Effector memory CD4-positive, alpha-beta T cell (primary cell): Measurements from ENCODE around the gene MTR.

ENCODE experiments used
- DNase-seq, 3 donors: peaks; one replicate each; pipeline ENCODE4 v3.0.0-alpha.2; 2020
- H3K27ac ChIP-seq: 2 replicates; pipeline ENCODE4 v1.7.0; 2013; ENCODE audit warnings: mild to moderate bottlenecking, low read length, moderate library complexity; ENCODE audit not compliant: insufficient read depth, poor library complexity, severe bottlenecking
- H3K27me3 ChIP-seq: replicated peaks from 2 replicates; pipeline ENCODE4 v1.7.0; 2013; ENCODE audit warnings: mild to moderate bottlenecking, low read length; ENCODE audit not compliant: insufficient read depth, control insufficient read depth, poor library complexity, severe bottlenecking
- H3K36me3 ChIP-seq: 2 replicates; pipeline ENCODE4 v1.7.0; 2013; ENCODE audit warnings: mild to moderate bottlenecking, low read length, moderate library complexity; ENCODE audit not compliant: control insufficient read depth, insufficient read depth
- H3K4me1 ChIP-seq: 2 replicates; pipeline ENCODE4 v1.7.0; 2013; ENCODE audit warnings: low read length, mild to moderate bottlenecking; ENCODE audit not compliant: control insufficient read depth, insufficient read depth, poor library complexity, severe bottlenecking
- H3K4me3 ChIP-seq: 2 replicates; pipeline ENCODE4 v1.7.0; 2013; ENCODE audit warnings: low read length, low read depth, mild to moderate bottlenecking; ENCODE audit not compliant: insufficient read depth, poor library complexity, severe bottlenecking
- H3K9me3 ChIP-seq: 2 replicates; pipeline ENCODE4 v1.7.0; 2013; ENCODE audit warnings: mild to moderate bottlenecking, low read length, moderate library complexity; ENCODE audit not compliant: control insufficient read depth

The MTR gene

GRCh38 chr1:236913371-236914037 is 118.4 kb downstream of the MTR start:
- no peak overlapping the region for H3K4me3 ChIP-seq
- DNase-seq: no peak
- H3K4me1 ChIP-seq: no peaks in the 10 kb centered on the region
- H3K36me3 ChIP-seq: no peaks in the 10 kb centered on the region
- H3K9me3 ChIP-seq: no peaks in the 10 kb centered on the region
- H3K27ac ChIP-seq: no peak overlapping the region
- H3K27me3 ChIP-seq: no peaks in the 10 kb centered on the region

GRCh38 chr1:236914375-236914774 is 119.3 kb downstream of the MTR start:
- Histone ChIP-seq H3K27me3 (no peaks in the 10 kb centered on the region), H3K27ac (no peak overlapping the region), H3K9me3 (no peaks in the 10 kb centered on the region), H3K4me1 (no peaks in the 10 kb centered on the region), H3K4me3 (no peak overlapping the region), H3K36me3 (no peaks in the 10 kb centered on the region)
- no peak for DNase-seq

- H3K27me3 ChIP-seq: no peaks in the 10 kb centered on the region
- DNase-seq: no peak
- H3K4me3 ChIP-seq: no peak overlapping the region
- no peaks in the 10 kb centered on the region for H3K4me1 ChIP-seq
- H3K9me3 ChIP-seq: no peaks in the 10 kb centered on the region
- H3K27ac ChIP-seq: no peak overlapping the region
- H3K36me3 ChIP-seq: no peaks in the 10 kb centered on the region
These were observed 121.2 kb downstream of the MTR start for GRCh38 chr1:236916131-236916800.

- Histone ChIP-seq H3K4me1 (no peaks in the 10 kb centered on the region), H3K4me3 (no peak overlapping the region), H3K27ac (no peak overlapping the region), H3K27me3 (no peaks in the 10 kb centered on the region), H3K36me3 (no peaks in the 10 kb centered on the region), H3K9me3 (no peaks in the 10 kb centered on the region)
- DNase-seq: no peak
These were observed 122.4 kb downstream of the MTR start for GRCh38 chr1:236917448-236917847.

GRCh38 chr1:236920286-236920894 is 125.3 kb downstream of the MTR start:
- H3K9me3 ChIP-seq: no peaks in the 10 kb centered on the region
- no peaks in the 10 kb centered on the region for H3K27me3 ChIP-seq
- DNase-seq: no peak
- H3K27ac ChIP-seq: no peak overlapping the region
- no peak overlapping the region for H3K4me3 ChIP-seq
- H3K4me1 ChIP-seq: no peaks in the 10 kb centered on the region
- no peaks in the 10 kb centered on the region for H3K36me3 ChIP-seq

- H3K36me3 ChIP-seq: no peaks in the 10 kb centered on the region
- DNase-seq: no peak
These were observed 126.5 kb downstream of the MTR start for GRCh38 chr1:236921610-236922009.

GRCh38 chr1:236922190-236922589 is 127.1 kb downstream of the MTR start:
- Histone ChIP-seq H3K9me3 (no peaks in the 10 kb centered on the region), H3K27ac (no peak overlapping the region), H3K27me3 (no peaks in the 10 kb centered on the region), H3K36me3 (no peaks in the 10 kb centered on the region), H3K4me1 (no peaks in the 10 kb centered on the region), H3K4me3 (no peak overlapping the region)
- no peak for DNase-seq

More at GRCh38 chr1:236921610-236922009, 126.5 kb downstream of the MTR start:
- H3K4me3 ChIP-seq: no peak overlapping the region
- H3K9me3 ChIP-seq: no peaks in the 10 kb centered on the region
- H3K27me3 ChIP-seq: no peaks in the 10 kb centered on the region
- no peaks in the 10 kb centered on the region for H3K4me1 ChIP-seq
- no peak overlapping the region for H3K27ac ChIP-seq

- no peak overlapping the region for H3K4me3 ChIP-seq
- H3K27me3 ChIP-seq: no peaks in the 10 kb centered on the region
- H3K4me1 ChIP-seq: no peaks in the 10 kb centered on the region
- H3K36me3 ChIP-seq: no peaks in the 10 kb centered on the region
- no peak for DNase-seq
- H3K9me3 ChIP-seq: no peaks in the 10 kb centered on the region
- H3K27ac ChIP-seq: no peak overlapping the region
These were observed 130.3 kb downstream of the MTR start for GRCh38 chr1:236925386-236925785.

- DNase-seq: no peak
- Histone ChIP-seq H3K4me3 (no peak overlapping the region), H3K27me3 (no peaks in the 10 kb centered on the region), H3K27ac (no peak overlapping the region), H3K36me3 (no peaks in the 10 kb centered on the region), H3K4me1 (no peaks in the 10 kb centered on the region), H3K9me3 (no peaks in the 10 kb centered on the region)
These were observed 135.4 kb downstream of the MTR start for GRCh38 chr1:236930503-236930902.

GRCh38 chr1:236938760-236939159 is 143.7 kb downstream of the MTR start:
- no peaks in the 10 kb centered on the region for H3K4me1 ChIP-seq
- no peak overlapping the region for H3K27ac ChIP-seq
- no peak for DNase-seq
- H3K4me3 ChIP-seq: no peak overlapping the region
- H3K27me3 ChIP-seq: no peaks in the 10 kb centered on the region
- H3K9me3 ChIP-seq: no peaks in the 10 kb centered on the region
- H3K36me3 ChIP-seq: no peaks in the 10 kb centered on the region
